Lung microvascular endothelial cell (primary cell): ENCODE data around the gene PLEKHA5. TPM values are rescaled to one million over a fixed set of nuclear protein-coding genes. Genes with fewer than 3 reads are reported as not detected.
A peak's percentile ranks its signal among the peaks of the same experiment; 100 is the strongest.
"Not testable (repeated sequence)": the region's sequence is repeated elsewhere in the genome, so short reads cannot be mapped to it uniquely, and the experiment has no call there.

ENCODE experiments used
- DNase-seq, 2 donors: peaks; one replicate each; pipeline versions ENCODE4 v3.0.0 to v3.0.0-alpha.2; 2010; ENCODE audit warnings: low read depth in 2 of 2
- total RNA-seq: library from RNA; depleted of rRNA; stranded (reverse); fragments of >200 nt; gene quantifications from 2 replicates; pipeline ENCODE4 v1.2.1, GENCODE V29; 2014

PLEKHA5 gene
- total RNA-seq, 1 donor from 2014 or later = 11.9 TPM

DNA sequence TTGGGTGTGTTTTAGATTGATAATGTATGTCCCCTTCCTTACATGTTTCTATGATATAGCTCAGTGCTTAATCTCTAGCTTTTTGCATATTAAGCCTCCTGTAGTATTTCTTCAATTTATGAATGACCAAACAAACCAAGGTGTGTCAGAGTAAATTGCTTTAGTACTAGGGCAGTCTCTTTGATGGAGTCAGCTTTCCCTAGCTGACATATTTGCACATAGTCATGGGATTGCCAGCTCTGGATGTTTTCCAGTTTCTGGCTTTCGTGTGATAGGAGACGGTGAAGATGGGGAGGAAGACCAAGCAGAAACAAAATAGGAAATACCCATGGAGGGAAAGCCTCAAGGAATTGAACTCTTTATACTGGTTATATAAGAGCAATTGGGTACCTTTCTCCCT, 148.9 kb downstream of the PLEKHA5 start:
- no peak for DNase-seq

DNA sequence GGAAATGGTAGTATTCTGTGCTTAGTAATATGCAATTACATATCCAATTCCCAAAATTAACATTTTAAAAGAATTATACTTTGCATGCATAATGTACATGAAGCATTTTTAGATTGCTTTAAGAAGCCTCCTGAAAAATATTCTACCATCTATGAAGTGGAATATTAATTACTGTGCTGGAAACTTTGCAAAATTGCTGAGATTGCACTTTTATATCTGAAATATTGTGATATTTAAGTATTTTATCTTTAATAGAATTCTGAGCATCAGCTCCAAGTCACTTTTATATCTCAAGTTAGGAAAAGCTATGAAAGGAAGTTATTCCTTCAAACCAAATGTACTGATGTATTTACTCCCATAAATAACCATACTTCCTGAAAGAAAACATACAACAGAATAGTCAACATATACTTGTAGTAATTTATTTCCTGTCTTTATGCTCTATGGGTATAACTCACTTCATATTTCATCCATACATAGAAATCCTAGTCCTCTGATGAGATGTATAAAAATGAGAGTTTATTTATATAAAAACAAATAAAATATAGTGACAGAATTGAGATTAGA, 152.7 kb downstream of the PLEKHA5 start:
- no peak for DNase-seq

DNA sequence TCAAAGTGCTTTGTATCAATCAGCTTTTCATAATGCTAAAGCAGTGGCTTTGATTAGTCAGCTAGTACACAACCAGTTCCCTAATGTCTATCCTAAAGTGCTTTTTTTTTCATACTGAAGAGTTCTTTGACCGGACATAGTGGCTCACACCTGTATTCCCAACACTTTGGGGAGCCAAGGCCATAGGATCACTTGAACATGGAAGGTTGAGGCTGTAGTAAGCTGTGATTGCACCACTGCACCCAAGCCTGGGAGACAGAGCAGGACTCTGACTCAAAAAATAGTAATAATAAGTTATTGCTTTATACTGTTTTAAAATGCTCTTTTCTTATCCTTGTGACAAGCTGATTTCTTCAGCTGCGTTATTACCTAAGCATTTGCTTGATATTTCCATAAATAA, 155.1 kb downstream of the PLEKHA5 start:
- DNase-seq = no peak

DNA sequence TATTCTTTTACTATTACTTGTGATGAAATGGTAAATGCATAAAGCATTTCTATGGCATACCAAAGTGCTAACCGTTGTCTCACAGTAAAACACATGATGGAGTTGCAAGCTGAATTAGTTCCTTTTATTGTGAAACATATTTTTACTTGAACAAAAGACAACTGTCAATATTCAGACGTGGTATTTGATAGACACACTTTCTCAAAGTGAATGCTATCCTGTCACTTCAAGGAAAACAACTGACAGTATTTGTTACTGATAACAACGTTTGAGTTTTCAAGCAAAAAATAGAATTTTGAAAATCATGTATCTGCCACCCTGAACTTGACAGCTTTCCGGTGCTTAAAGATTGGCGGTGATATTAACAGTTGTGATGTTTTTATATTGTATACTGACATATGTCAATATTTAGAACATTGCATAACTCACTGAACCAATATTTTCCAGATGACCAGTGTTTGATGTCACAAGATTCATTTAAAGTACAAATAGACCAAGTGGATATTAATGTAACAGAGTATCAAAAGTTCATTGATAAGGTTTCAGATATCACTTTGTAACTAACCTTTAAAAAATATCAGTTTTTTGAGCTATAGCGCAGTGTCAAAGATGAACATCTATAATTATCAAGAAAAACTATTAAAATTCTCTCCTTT, 156.4 kb downstream of the PLEKHA5 start:
- DNase-seq = no peak

DNA sequence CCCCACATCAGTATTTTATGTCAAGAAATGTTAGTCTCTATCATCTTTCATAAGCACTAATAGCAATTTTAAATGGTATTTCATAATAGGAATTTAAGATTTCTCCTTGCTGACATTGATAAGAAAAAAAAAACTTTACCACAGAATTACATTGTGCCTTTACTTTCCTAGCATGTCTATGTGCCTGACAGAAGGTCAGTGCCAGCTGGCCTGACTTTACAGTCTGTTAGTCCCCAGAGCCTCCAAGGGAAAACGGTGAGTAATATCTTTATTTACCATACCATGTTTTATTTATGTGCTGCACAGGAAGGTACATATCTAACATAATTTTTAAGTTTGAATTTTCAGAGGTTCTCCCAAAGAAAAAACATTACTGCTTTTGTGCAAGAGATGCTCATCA, 157.8 kb downstream of the PLEKHA5 start:
- no peak for DNase-seq

DNA sequence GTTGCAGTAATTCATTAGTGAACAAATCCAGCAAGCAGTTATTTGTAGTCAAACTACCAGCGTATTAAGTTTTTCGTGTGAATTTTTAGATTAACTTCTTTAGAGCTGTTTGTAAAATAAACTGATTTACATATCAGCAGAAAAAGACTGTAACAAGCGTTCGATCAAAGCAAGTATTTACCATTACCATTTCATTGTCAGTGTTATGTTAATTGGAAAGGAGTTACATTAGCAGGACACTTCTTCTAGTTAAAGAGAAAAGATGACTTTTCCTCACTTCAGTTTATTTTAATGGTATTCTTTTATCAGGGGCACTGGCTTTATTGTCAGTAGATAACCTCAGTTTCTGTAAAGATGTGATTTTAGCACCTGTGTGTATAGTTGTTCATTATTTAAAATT, 158.6 kb downstream of the PLEKHA5 start:
- DNase-seq = no peak

DNA sequence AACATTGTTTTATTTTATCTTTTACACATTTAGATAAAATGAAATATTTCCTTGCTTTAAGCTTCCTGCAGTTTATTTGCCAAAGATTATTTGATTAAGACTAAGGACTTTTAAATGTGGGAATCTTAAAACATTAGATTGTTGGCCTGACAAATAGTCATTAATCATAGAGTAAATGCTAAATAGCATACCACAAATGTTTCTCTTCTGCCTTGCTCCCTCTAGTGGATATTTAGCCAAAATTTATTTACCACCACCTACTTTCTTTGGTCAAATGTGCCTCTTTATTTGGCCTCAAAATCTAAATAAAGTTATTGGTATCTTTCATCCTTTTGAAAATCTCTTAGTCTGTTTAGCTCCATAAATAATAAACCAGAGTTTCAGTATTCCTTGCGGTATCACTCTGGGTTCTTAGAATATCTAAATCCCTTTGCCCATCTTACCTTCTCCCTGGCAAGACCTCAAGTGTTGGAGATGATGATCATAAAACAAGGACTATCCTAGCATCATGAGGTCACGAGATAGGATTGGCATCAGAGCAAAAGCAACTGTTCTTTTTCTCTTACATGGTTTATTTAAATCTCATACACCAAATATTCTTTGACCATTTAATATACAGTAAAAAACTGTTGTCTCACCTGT, 159.2 kb downstream of the PLEKHA5 start:
- DNase-seq = peak; percentile 56 to 68

DNA sequence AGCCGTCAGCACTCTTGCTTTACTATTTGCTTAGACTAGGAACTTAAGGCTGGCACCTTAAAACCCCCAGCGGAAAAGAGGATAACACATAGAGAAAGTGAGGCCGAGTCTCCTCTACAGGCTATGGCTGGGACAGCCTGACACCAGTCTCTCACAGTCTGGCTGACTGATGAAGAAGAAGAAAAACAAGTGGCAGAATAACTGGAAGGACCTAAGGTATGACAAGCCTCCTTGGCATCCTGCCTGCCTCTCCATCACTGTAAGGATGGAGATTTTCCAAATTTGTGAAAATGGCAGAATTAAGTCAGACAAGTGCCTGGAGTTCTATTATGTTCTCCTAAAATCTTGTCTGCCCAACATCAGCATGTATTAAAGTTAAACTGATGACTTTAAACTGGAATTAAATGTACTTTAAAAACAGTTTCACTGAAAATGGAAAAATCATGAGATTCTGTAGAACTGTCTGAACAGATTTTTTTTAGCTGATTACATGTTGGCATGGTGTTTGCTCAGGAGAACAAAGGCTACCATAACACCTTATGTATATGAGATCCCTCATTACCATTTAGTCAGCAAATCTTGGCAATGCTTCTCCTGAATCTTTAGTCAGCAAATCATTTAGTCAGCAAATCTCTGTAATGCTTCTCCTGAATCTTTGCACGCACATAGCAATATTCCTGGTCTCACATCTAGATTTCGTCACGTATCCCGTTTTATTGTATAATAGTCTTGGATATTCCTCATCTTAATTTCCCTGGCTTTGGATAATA, 169.5 kb downstream of the PLEKHA5 start:
- no peak for DNase-seq

DNA sequence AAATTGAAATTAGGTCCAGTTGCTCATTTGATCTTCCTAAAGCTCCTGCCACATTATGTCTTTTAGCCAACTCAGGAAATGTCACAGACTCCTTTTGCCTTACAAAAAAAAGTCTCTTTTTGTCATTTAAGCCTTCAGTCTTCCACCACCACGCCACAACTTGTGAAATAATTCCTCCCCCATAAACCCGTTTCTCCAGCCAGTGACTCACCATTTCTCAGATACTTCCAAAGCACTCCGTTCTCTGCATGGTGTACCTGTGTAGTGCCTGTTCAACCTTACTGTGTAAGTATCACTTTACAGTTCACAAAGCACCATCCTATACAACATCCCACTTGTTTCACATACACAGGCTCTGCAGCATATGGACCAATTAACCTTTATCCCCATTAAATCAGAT, 170.2 kb downstream of the PLEKHA5 start:
- DNase-seq = no peak

DNA sequence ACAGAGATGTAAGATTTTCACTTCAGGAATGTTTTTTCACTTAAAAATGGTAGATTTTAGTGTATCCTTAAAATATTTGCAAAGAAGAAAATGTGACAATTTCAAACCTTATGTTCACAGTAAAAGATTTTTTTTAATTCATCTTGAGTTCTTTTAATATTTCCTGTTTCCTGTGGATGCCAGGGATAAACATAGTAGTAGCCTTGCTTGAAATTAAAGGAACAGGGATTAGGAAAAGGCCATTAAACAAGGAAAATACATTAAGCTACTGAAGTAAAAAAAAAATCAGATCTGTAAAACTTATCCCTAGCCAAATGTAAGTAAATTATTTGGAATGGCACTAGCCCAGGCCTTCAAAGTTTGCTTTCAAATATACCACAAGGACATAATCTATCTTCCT, 171.7 kb downstream of the PLEKHA5 start:
- peak in 1 of 2 donors; percentile 21 for DNase-seq

DNA sequence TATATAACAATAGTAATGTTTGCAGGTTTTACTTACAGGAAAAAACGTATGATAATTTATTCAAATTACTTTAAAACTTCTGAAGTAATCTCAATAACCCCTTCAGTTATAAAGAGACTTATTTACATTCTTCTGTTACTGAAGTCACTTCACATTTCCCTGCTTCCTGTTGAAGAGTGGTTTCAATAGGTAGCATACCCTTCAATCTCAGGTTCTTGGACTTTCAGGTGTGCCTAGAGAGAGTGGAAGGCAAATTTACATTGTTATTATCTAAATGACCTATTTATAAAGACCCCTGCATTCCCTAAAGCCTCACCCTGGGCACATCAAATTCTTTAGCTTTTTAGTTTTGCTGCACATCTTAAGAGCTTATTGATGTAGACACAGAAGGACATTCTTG, 172.2 kb downstream of the PLEKHA5 start:
- no peak for DNase-seq

DNA sequence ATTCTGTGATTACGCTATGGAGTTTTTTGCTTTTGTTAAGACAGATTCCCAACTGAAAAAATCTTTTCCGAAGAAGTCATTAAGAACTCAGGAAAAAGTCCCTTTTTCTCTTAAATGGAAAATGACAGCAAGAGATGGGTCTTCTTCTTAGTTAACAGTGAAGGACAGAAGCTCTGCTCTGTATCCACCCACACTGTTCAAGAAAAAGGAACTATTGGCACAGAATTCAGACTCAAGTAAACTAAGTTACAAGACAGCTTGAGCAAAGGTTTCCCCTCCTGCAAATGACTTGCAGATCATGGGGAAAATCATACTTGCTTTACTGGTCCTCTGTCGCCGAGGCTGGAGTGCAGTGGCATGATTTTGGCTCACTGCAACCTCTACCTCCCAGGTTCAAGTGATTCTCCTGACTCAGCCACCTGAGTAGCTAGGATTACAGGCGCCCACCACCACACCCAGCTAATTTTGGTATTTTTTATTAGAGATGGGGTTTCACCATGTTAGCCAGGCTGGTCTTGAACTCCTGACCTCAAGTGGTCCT, 172.6 kb downstream of the PLEKHA5 start:
- DNase-seq = no peak

DNA sequence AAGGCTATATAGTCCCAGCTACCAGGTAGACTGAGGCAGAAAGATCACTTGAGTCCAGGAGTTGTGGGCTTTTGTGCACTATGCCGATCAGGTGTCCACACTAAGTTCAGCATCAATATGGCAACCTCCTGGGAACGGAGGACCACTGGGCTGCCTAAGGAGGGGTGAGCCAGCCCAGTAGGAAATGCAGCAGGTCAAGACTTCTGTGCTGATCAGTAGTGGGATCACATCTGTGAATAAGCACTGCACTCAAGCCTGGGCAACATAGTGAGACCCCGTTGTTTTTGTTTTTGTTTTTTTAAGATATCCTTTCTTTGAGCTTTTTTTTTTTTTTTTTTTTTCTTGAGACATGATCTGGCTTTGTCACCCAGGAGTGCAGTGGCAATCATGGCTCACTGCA, 174.0 kb downstream of the PLEKHA5 start:
- no peak for DNase-seq

DNA sequence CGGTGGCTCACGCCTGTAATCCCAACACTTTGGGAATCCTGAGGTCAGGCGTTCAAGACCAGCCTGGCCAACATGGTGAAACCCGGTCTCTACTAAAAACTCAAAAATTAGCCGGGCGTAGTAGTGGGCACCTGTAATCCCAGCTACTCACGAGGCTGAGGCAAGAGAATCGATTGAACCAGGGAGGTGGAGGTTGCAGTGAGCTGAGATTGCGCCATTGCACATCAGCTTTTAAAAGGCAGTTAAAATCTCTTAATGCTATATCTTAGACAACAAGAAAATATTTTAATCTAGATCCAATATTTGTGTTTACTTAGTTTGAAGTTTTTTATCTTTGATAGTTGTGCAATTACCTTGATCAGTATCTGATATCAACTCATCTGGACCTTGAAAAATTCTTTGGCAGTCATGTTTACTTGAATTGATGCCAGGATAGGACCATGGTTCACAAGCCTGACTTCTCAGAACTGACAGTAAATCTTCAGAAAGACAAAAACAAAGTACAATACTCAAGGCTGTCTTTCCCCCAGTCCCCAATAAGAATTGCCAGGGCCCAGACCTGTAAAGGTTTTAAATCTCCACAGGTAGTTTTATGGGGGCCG, 174.7 kb downstream of the PLEKHA5 start:
- DNase-seq = no peak

DNA sequence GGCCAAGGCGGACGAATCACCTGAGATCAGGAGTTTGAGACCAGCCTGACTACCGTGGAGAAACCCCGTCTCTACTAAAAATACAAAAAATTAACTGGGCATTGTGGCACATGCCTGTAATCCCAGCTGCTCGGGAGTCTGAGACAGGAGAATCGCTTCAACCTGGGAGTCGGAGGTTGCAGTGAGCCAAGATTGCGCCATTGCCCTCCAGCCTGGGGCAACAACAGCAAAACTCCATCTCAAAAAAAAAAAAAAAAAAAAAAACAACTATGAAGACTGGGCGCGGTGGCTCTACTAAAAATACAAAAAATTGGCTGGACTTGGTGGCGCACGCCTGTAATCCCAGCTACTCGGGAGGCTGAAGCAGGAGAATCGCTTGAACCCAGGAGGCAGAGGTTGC, 176.1 kb downstream of the PLEKHA5 start:
- DNase-seq = not testable (repeated sequence)

DNA sequence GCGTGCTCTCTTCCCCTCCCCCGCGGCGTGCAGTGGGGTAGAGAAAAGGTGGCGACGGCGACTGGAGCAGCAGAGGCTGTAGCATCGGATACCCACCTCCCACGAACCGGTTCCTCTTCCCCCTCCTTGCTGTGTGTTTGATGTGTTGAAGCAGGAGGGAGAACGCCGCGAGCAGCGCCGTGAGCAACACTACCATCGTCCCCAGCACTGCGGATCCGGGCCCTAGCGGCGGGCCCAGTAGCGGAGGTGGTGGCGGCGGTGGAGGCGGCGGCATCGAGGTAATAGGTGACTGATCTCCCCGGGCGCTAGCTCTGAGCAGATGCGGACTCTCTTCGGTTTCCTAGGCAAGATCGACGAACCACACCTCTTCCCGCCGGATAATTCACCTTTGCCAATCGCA, 176.8 kb downstream of the PLEKHA5 start:
- DNase-seq = no peak

DNA sequence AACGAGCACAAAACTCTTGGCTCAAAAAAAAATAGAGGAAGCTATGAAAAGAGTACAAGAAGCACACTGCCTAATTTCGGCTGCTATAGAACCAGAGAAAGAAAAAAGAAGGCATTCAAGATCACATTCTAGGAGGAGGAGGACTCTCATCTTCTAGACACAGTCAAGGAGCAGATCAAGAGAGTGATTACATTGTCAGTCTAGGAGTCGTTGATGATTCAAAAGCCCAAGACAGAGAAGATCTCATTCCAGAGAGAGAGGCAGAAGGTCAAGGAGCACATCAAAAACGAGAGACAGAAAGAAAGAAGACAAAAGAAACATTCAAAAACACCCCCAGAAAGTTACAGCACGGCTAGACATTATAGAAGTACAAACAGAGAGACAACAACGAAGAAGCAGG, 177.9 kb downstream of the PLEKHA5 start:
- no peak for DNase-seq

DNA sequence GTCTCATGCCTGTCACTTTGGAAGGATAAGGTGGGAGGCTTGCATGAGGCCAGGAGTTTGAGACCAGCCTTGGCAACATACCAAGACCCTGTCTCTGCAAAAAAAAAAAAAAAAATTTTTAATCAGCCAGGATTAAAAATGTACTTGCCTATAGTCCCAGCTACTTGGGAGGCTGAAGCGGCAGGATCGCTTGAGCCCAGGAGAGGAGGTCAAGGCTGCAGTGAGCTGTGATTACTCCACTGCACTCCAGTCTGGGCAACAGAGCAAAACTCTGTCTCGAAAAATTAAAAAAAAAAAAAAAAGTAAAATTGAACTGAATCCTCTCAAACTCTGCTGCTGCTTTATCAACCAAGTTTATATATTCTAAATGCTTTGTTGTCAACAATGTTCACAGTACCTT, 181.6 kb downstream of the PLEKHA5 start:
- no peak for DNase-seq

DNA sequence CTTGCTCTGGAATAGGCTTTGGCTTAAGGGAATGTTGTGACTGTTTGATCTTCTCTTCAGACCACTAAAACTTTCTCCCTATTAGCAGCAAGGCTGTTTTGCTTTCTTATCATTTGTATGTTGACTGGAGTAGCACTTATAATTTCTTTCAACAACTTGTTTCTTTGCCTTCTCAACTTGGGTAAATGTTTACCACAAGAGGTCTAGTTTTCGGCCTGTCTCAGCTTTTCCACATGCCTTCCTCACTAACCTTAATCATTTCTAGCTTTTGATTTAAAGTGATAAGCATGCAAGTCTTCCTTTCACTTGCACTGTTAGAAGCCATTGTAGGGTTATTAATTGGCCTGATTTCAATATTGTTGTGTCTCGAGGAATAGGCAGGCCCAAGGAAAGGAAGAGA, 183.1 kb downstream of the PLEKHA5 start:
- DNase-seq = no peak

DNA sequence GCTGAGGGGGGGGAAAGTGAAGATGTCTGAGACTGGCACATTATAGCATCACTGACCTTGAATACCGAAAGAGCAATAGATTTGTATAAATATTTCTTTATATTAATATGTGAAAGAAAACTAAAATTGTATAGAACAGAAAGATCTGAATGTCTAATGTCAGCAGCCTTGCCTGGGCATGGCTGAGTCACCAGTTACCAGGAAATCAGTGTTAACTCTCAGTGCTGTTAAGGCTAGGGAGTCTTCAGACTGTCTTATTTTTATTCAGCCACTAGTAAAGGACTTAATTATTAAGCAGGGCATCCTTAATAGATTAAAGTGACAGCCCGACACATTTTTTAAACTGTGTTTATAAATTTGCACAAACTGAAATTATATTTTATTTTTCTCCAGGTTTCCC, 186.9 kb downstream of the PLEKHA5 start:
- peak; percentile 10 to 73 for DNase-seq

DNA sequence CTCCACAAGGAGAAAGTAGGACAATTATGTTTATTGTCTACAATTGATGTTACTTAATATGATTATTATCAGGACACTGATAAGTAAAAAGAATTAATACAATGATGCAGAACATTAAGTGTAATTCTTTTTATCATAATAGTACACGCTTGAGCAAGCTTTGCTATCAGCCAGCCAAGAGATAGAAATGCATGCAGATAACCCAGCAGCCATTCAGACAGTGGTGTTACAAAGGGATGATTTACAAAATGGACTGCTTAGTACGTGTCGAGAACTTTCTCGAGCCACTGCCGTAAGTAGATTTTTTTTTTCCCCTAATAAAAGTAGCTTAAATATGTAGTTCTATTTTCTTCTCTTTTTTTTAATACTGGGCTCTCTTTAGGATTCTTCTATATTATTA, 192.8 kb downstream of the PLEKHA5 start:
- no peak for DNase-seq

DNA sequence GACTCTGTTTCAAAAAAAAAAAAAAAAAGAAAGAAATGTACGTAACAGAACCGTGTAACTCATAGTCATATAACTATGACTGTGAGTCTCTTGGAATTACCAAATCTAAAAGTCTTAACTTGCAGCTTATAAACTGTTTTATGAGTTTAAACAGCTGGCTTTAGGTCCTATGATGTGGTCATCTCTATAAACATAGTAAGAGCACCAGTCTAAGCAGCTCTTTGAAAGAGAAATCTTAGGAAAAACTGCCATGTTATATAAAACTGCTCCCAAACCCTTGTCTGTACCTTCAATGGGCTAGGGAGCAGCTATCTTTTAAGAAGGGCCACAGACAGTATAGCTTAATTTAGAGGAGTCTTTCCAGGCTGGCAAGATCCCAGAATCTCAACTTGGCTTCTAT, 194.3 kb downstream of the PLEKHA5 start:
- no peak for DNase-seq
